Measurements from ENCODE around the gene FAM3A.
"Not testable (repeated sequence)": the region's sequence is repeated elsewhere in the genome, so short reads cannot be mapped to it uniquely, and the experiment has no call there.

FAM3A gene

GRCh38 chrX:154502989-154503388 is 13.0 kb downstream of the FAM3A start:
- DNase-seq (ENCODE audit: low read depth), result no peak

- DNase-seq (ENCODE audit: low read depth), result no peak
Measured at GRCh38 chrX:154502098-154502497, 13.9 kb downstream of the FAM3A start.

GRCh38 chrX:154501423-154501822 is 14.6 kb downstream of the FAM3A start:
- not testable (repeated sequence) for DNase-seq (ENCODE audit: low read depth)

DNA sequence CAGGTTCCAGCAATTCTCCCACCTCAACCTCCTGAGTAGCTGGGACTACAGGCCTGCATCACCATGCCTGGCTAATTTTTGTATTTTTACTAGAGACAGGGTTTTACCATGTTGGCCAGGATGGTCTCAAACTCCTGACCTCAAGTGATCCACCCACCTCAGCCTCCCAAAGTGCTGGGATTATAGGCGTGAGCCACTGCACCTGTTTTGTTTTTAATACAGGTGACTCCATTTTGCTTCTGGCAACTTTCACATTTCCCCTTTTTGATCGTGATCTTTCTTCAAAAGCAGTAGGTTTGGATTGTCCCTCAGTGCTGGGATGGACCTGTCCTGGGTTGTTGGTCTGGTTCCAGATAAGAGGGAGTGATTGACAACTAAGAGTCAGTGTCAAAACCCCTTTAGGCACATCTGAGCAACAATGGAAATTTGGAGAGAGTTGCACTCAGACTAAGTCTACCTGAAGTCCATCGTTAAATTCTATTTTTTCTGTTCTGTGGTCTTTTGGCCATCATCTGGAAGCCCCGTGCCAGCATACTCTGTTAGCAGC is 19.4 kb downstream of the FAM3A start:
- DNase-seq (ENCODE audit: low read depth), result not testable (repeated sequence)

- DNase-seq (ENCODE audit: low read depth), result no peak
Measured at GRCh38 chrX:154495472-154495922, 20.5 kb downstream of the FAM3A start.

DNA sequence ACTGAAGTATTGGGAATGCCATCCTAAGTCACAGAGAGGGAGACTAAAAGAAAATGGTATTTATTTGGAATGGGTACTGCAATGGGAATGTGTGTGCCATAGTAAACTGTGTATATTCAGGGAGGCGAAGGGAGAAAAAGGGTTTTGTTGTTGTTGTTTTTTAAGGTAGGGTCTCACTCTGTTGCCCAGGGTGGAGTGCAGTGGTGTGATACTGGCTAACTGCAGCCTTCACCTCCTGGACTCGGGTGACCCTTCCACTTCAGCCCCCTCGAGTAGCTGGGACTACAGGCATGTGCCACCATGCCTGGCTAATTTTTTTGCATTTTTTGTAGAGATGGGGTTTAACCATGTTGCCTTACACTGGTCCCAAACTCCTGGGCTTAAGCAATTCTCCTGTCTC is 21.3 kb downstream of the FAM3A start:
- no peak for DNase-seq (ENCODE audit: low read depth)

DNA sequence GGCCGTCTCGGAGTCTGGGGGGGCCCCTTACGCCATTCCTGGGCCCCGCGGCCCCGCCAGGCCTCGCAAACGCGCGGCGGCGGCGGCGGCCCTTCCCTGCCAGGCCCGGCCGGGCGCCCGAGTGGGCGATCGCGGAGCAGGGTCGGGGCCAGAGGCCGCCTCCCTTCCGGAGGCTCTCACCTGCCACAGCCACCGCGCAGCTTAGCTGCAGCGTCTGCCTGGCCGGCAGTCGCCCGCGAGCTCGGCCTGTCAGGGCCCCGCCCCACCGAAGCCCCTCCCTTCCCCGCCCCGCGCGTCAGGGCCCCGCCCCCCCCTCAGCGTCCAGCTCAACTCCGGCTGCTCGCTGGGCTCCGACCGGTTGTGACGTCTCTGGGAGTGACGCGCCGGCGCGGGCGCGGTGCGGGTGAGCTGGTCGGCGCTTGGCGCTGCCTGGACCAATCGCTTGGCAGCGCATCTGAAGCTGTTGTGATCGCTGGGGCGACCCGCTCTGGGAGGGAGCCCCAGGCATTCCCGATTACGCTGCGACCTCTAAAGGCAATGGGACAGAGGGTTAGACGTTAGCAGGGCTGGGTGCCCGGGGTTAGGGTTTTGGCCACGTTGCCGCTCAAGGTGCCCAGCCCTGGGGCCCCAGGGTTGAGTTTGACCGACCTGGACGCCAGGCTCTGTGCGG is 25.5 kb downstream of the FAM3A start, which contains the start of gene SLC10A3:
Gene SLC10A3 (minus strand): TSS at position 216 of the 670 bp plus-strand sequence. CDS start 1,689 bp downstream, outside the sequence.
- DNase-seq (ENCODE audit: low read depth), result peak; percentile 69

GRCh38 chrX:154490021-154490413 is 26.0 kb downstream of the FAM3A start:
- no peak for DNase-seq (ENCODE audit: low read depth)

DNA sequence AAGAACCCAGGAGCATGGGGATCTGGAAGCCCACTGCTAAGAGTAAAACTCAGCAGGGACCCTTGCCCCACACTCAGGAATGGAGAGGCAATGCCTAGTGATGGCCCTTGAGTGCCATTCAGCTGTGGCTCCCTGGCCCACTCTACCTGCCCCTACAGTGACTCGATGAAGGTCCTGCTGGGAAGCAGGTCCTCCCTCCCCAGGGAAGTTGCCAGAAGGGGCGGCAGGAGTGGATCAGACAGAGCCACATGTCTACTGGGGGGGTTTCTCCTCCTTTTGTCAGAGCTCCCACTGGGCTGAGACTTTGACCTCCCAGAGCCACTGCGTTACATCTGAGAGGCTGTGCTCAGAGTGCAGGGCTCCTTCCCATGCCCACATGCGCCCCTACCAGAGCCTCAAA is 26.9 kb downstream of the FAM3A start:
- no peak for DNase-seq (ENCODE audit: low read depth)

DNA sequence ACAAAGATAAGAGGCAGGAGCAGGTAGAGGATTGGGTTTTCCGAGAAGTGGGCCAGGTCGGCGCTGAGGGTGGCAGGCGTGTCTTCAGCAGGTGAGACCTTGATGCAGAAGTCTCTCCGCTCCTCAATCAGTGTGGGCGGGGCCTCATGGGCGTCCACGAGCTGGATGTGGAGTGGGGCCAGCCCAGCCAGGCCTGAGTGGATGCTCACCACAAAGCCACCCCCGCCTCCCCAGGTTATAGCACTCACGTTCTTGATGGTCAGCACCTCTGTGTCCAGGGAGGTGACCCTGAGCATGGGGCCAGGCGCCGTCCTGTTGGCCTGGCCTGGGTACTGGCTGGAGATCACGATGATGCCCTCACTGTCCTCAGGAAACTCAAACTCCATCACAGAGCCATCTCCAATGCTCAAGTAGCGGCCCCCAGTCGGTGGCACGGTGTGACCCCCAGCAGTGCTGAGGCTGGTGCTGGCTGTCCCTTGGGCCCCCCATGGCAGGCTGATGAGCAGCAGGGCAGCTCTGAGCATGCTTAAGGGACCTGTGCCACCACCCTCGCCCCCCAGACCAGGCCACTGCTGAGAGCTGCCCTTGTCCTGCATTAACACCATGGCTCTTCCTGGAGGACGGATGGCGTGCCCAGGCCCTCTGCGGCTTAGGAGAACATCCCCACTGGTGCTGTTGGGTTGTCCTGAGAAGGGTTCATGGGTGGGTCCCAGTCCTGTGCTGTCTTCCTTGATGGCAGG is 27.5 kb downstream of the FAM3A start:
- DNase-seq (ENCODE audit: low read depth), result no peak

DNA sequence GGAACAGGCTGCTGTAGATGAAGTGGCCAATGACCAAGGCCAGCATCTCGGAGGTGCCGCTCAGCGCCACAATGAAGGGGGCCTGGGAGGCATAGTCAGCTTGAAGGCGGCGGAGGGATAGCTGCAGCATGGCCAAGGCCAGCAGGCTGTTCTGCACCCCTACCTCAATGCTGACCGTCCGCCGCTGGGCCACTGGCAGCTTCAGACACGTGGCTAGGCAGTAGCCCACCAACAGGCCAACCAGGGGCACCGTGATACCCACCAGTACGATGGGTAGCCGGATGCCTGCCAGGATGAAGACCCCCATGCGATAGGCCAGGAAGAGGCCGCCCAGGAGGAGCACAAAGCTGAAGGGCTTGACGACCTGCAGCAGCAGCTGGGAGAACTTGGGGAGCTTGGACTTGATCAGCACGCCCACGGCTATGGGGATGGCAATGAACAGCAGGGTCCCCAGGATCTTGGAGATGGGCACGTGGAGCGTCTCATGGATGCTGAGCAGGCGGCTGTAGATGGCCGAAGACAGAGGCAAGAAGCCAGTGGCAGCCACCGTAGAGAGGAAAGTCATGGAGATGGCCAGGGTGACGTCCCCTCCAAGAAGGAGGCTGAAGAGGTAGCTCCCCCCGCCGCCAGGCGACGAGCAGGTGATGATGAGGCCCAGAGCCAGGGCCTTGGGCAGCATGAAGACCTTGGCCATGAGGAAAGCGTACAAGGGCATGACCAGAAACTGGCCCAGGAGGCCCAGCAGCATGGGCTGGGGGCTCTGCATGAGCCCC is 28.3 kb downstream of the FAM3A start:
- DNase-seq (ENCODE audit: low read depth), result no peak

GRCh38 chrX:154486396-154487207 is 29.4 kb downstream of the FAM3A start, which contains the start of gene UBL4A:
Gene UBL4A, minus strand, starts transcription at chrX:154486615. Its CDS starts 31 bp downstream, at chrX:154486584.
- DNase-seq (ENCODE audit: low read depth), result no peak

DNA sequence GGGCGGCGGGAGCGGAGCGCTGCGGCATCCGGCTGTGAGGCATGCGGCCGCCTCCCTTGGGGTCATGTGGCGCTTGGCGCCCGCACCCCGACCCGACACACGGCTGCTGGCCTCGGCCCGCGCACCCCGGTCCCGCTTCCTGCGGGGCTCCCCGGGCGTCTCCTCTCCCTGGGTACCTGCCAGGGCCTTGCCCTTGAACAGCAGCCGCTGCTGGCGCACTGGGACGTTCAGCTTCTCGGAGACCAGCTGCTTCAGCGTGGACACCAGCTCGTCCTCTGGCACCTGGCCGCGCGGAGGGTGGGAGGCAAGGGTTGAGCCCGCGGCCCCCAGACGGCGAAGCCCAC is 30.0 kb downstream of the FAM3A start:
- DNase-seq (ENCODE audit: low read depth), result no peak

- no peak for DNase-seq (ENCODE audit: low read depth)
Measured at GRCh38 chrX:154485150-154486051, 30.6 kb downstream of the FAM3A start.

DNA sequence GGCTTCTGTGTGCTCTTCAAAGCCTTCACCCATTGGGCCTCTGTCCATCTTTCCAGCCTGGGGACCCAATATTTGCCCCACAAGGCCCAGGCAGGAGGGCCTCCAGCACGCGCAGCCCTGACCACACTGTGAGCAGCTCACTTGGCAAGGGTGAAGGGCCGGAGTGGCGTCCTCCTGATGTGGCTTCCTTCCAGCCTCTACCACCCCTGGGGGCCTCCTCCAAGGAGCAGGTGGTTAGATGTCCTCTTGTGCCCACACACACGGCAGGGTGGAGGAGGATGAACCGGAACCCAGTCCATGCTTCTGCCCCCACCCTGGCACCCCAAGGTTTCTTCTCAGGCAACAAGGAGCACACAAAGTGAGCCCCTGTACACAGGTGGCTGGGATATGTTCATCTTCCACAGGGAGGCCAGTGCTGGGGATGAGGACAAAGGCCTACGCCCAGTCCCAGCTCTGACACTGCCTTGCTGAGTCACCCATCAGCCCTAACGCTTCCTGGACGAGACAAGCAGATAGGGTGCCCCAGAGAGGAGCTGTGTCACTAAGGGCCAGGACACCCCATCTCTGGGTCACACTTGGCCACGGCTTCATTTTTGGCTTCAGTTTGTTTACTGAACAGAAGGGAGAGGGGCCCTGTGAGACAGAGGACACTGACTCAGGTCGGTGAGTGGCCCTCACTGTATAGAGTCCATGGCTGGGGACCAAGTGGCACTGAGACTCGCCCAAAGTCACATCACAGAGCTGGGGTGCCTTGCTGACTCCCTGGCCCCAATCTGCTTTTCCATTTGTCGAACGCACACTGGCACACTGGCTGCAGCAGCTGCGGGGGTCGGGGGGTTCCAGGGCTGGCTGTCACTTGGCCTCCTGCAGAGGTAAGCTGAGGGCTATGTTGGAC is 31.5 kb downstream of the FAM3A start:
- no peak for DNase-seq (ENCODE audit: low read depth)

DNA sequence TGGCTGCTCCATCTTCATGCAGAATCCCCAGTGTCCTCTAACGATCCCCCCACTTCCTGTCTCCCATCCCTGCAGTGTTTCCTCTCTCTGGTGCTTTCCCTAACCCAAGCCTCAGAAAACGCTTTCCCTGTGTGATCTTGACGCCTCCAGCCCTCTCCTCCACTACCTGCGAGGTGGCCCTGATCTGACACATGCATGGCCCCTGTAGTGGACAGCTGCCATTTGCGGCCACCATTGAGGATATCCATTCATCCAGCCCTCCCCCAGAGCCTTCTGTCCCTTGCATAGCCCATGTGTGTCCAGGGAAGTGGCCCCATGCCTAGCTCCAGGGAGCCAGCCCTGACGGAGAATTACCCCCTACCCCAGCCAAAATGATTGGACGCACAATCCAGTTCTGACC is 32.7 kb downstream of the FAM3A start:
- DNase-seq (ENCODE audit: low read depth), result no peak

GRCh38 chrX:154482786-154483185 is 33.2 kb downstream of the FAM3A start:
- DNase-seq (ENCODE audit: low read depth), result no peak

GRCh38 chrX:154481911-154482601 is 34.0 kb downstream of the FAM3A start:
- DNase-seq (ENCODE audit: low read depth), result no peak

DNA sequence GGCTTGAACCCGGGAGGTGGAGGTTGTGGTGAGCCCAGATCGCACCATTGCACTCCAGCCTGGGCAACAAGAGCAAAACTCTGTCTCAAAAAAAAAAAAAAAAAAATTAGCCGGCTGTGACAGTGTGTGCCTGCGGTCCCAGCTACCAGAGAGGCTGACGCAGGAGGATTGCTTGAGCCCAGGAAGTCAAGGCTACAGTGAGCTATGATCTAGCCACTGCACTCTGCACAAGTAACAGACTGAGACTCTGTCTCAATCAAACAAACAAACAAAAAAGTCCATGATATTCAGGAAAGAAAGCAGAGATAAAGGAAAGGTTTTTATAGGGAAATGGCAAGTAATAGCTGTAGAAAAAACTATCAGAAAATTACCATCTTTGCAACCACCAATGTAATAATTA is 34.8 kb downstream of the FAM3A start:
- no peak for DNase-seq (ENCODE audit: low read depth)

Data from stimulated activated CD8-positive, alpha-beta memory T cell treated with anti-CD3 and anti-CD28 coated beads, Interleukin-15, amount 100 ng/mL, for 1 hour (primary cell).